SK-N-SH (cell line): ENCODE results near the gene MAP2K5. TPM values are rescaled to one million over a fixed set of nuclear protein-coding genes. Genes with fewer than 3 reads are reported as not detected.

Experiments used
- CTCF ChIA-PET: fragments of 300-600, 350-600 bp; formaldehyde crosslinking; extraction: SDS; loops from one replicate; lab custom pipeline; 2021; lab: Yijun Ruan, JAX
- POLR2A ChIA-PET: fragments of 350-600 bp; sonication (Branson Sonifier 250); formaldehyde crosslinking; extraction: SDS; loops from one replicate; lab custom pipeline; 2020; ENCODE audit warnings: antibody characterized with exemption, inconsistent platforms; lab: Yijun Ruan, JAX
- DNase-seq: peaks from one replicate; pipeline ENCODE4 v3.0.0; 2012
- H2AFZ ChIP-seq: fragments of 200-600 bp; sonication (generic); 2 replicates; pipeline ENCODE4 v1.8.1; 2016; ENCODE audit warnings: antibody characterized with exemption, mild to moderate bottlenecking, low read depth
- H3F3A ChIP-seq: fragments of 200-600 bp; sonication (generic); replicated peaks from 2 replicates; pipeline ENCODE3; 2016; ENCODE audit warnings: antibody characterized with exemption, mild to moderate bottlenecking; ENCODE audit not compliant: insufficient read depth
- H3K27ac ChIP-seq, 2 experiments: fragments of 200-500 bp in 1 of 2; fragments of 200-600 bp in 1 of 2; sonication (Bioruptor generic) in 1 of 2; sonication (generic), shearing (Covaris generic) in 1 of 2; 2 replicates each; pipeline versions ENCODE4 v1.5.1 to v1.6.1; 2014 to 2016; ENCODE audit warnings: low read depth in 2 of 2, inconsistent platforms in 1 of 2, low read length in 1 of 2, mild to moderate bottlenecking in 1 of 2, mixed read lengths in 1 of 2
- H3K27me3 ChIP-seq: fragments of 200-600 bp; sonication (generic), shearing (Covaris generic); 2 replicates; pipeline ENCODE4 v1.6.1; 2016; ENCODE audit warnings: mixed run types; ENCODE audit not compliant: insufficient read depth
- H3K36me3 ChIP-seq, 2 experiments: fragments of 200-500 bp in 1 of 2; fragments of 200-600 bp in 1 of 2; sonication (Bioruptor generic) in 1 of 2; sonication (generic) in 1 of 2; replicated peaks in 1 of 2; 2 replicates each; pipeline versions ENCODE3 to v1.5.1; 2014 to 2016; ENCODE audit warnings: low read length in 1 of 2, mild to moderate bottlenecking in 1 of 2; ENCODE audit not compliant: insufficient read depth in 2 of 2, control insufficient read depth in 1 of 2
- H3K4me1 ChIP-seq, 2 experiments: fragments of 200-500 bp in 1 of 2; fragments of 200-600 bp in 1 of 2; sonication (Bioruptor generic) in 1 of 2; sonication (generic), shearing (Covaris generic) in 1 of 2; 2 replicates each; pipeline versions ENCODE4 v1.5.1 to v1.6.1; 2014 to 2016; ENCODE audit warnings: low read depth in 1 of 2, low read length in 1 of 2, mixed run types in 1 of 2; ENCODE audit not compliant: insufficient read depth in 2 of 2, control insufficient read depth in 1 of 2
- H3K4me2 ChIP-seq: fragments of 200-600 bp; sonication (generic), shearing (Covaris generic); 2 replicates; pipeline ENCODE4 v1.6.1; 2017; ENCODE audit warnings: mixed run types
- H3K4me3 ChIP-seq, 2 experiments: fragments of 200-500 bp in 1 of 2; fragments of 200-600 bp in 1 of 2; sonication (Bioruptor generic) in 1 of 2; sonication (generic), shearing (Covaris generic) in 1 of 2; 2 replicates each; pipeline versions ENCODE4 v1.5.1 to v1.8.1; 2014 to 2016; ENCODE audit warnings: low read depth in 2 of 2, inconsistent platforms in 1 of 2, low read length in 1 of 2, mild to moderate bottlenecking in 1 of 2, mixed read lengths in 1 of 2, moderate library complexity in 1 of 2
- H3K79me2 ChIP-seq: fragments of 200-600 bp; sonication (generic); 2 replicates; pipeline ENCODE4 v1.8.1; 2017; ENCODE audit warnings: mild to moderate bottlenecking; ENCODE audit not compliant: insufficient read depth
- H3K9ac ChIP-seq: fragments of 200-600 bp; sonication (generic); 2 replicates; pipeline ENCODE4 v1.6.1; 2017; ENCODE audit warnings: mixed run types
- H3K9me2 ChIP-seq: fragments of 200-600 bp; sonication (generic); 2 replicates; pipeline ENCODE4 v1.6.1; 2017; ENCODE audit warnings: mixed run types
- H3K9me3 ChIP-seq: fragments of 200-600 bp; sonication (generic); 2 replicates; pipeline ENCODE4 v1.6.1; 2017; ENCODE audit warnings: mixed run types, mild to moderate bottlenecking, moderate library complexity
- H4K20me1 ChIP-seq: fragments of 200-600 bp; sonication (generic); 2 replicates; pipeline ENCODE4 v1.6.1; 2017; ENCODE audit warnings: mild to moderate bottlenecking, mixed run types; ENCODE audit not compliant: insufficient read depth
- CTCF ChIP-seq: fragments of 200-600 bp; sonication (generic); IDR thresholded peaks from 2 replicates; pipeline ENCODE4 v1.6.1; 2017; ENCODE audit warnings: antibody characterized with exemption, mild to moderate bottlenecking, moderate library complexity
- ELF1 ChIP-seq: IDR thresholded peaks from 2 replicates; pipeline ENCODE4 v1.4.0; 2012
- FOSL2 ChIP-seq: IDR thresholded peaks from 2 replicates; pipeline ENCODE4 v1.4.0; 2012; ENCODE audit warnings: low read depth, mild to moderate bottlenecking, moderate library complexity, borderline replicate concordance
- FOXJ3 ChIP-seq: sonication (generic); formaldehyde crosslinking; IDR thresholded peaks from 2 replicates; pipeline ENCODE4 v1.5.1; 2020; ENCODE audit warnings: mild to moderate bottlenecking, missing genetic modification reagents
- MEF2A ChIP-seq: IDR thresholded peaks from 2 replicates; pipeline ENCODE4 v1.4.0; 2012; ENCODE audit warnings: low read depth, borderline replicate concordance
- NRF1 ChIP-seq: IDR thresholded peaks from 2 replicates; pipeline ENCODE4 v1.6.1; 2012; ENCODE audit warnings: low read depth, mild to moderate bottlenecking, low read length
- PBX3 ChIP-seq: IDR thresholded peaks from 2 replicates; pipeline ENCODE4; 2012
- POLR2AphosphoS5 ChIP-seq: IDR thresholded peaks from 2 replicates; pipeline ENCODE4 v1.6.1; 2012; ENCODE audit warnings: low read depth, low read length
- RFX5 ChIP-seq: IDR thresholded peaks from 2 replicates; pipeline ENCODE4 v1.6.1; 2012; ENCODE audit warnings: mild to moderate bottlenecking, improper control_type of control experiment, low read length
- RXRA ChIP-seq: IDR thresholded peaks from 2 replicates; pipeline ENCODE4 v1.4.0; 2012; ENCODE audit warnings: low read depth, mild to moderate bottlenecking, borderline replicate concordance
- SIN3A ChIP-seq: IDR thresholded peaks from 2 replicates; pipeline ENCODE4 v1.6.1; 2012; ENCODE audit warnings: low read depth, mild to moderate bottlenecking, low read length, moderate library complexity, borderline replicate concordance
- TEAD4 ChIP-seq: IDR thresholded peaks from 2 replicates; pipeline ENCODE4 v1.4.0; 2012; ENCODE audit warnings: mild to moderate bottlenecking, borderline replicate concordance; ENCODE audit not compliant: insufficient read depth
- ZBTB33 ChIP-seq: IDR thresholded peaks from 2 replicates; pipeline ENCODE4 v1.4.0; 2012; ENCODE audit warnings: low read depth, borderline replicate concordance
- WGBS: methylation state at CpG from one replicate; pipeline ENCODE4 v1.1.6; 2017; ENCODE audit warnings: low lambda C conversion rate; 5-methylcytosine and 5-hydroxymethylcytosine counted together
- polyA plus RNA-seq, 3 experiments: library from polyadenylated mRNA; depleted of rRNA; stranded (reverse); fragments of >200 nt; gene quantifications; 2 replicates each; pipeline ENCODE4 v1.2.3, GENCODE V29; 2012

Gene MAP2K5
- polyA plus RNA-seq, 1 of the 3 experiments (the other 2 are of a cell fraction) = 6.2 TPM

- Histone ChIP-seq H3K79me2 (no peaks in the 10 kb centered on the region), H3K9ac (no peak overlapping the region), H3K9me3 (no peaks in the 10 kb centered on the region), H3K4me2 (no peak overlapping the region), H2AFZ (no peak overlapping the region), H3K27me3 (peaks cover 10% of the 10 kb centered on the region), H3K9me2 (no peaks in the 10 kb centered on the region), H3F3A (no peaks in the 10 kb centered on the region), H3K4me1 (peaks cover 0 to 17% of the 10 kb centered on the region in 2 experiments; a peak in 2 of 4 replicates)
- CTCF ChIA-PET = interaction anchor here (0.6 to 1.0 kb wide), 2 partner anchors 62 to 372 kb away, joined by 3 to 4 read pairs; no protein-coding TSS in a partner anchor
- whole genome bisulfite sequencing = 90% methylated on average over 54 of the region's 54 CpGs
- no peak for TF ChIP-seq POLR2AphosphoS5
- no peak for TF ChIP-seq MEF2A
- no peak for TF ChIP-seq TEAD4
- no peak for TF ChIP-seq PBX3
- no peak for TF ChIP-seq RXRA
- TF ChIP-seq FOXJ3 (CRISPR knock-in tag) = no peak
- no peak for TF ChIP-seq CTCF
- TF ChIP-seq NRF1 = no peak
- TF ChIP-seq SIN3A = no peak
- no peak for TF ChIP-seq ELF1
- TF ChIP-seq ZBTB33 = no peak
- TF ChIP-seq FOSL2 = no peak
- no peak for TF ChIP-seq RFX5
- TF ChIP-seq, all 33 proteins: peak for 0
- no peaks in the 10 kb centered on the region for H3K36me3 ChIP-seq
- no peak for DNase-seq
- H4K20me1 ChIP-seq = no peaks in the 10 kb centered on the region
- H3K4me3 ChIP-seq = no peak overlapping the region
- no peak overlapping the region for H3K27ac ChIP-seq
- POLR2A ChIA-PET = no interaction called here
Observed at GRCh38 chr15:67828969-67829646, 286.6 kb downstream of the MAP2K5 start.
